Lower leg skin (tissue), 4 donors: ENCODE results near the gene USP17L30. TPM values are rescaled to one million over a fixed set of nuclear protein-coding genes. Genes with fewer than 3 reads are reported as not detected.
"Not testable (repeated sequence)": the region's sequence is repeated elsewhere in the genome, so short reads cannot be mapped to it uniquely, and the experiment has no call there.

ENCODE experiments used
- DNase-seq, 2 donors: peaks; one replicate each; pipeline ENCODE4 v3.0.0-alpha.2; 2019; ENCODE audit warnings: low spot score in 2 of 2
- H3K4me3 ChIP-seq: fragments of 200-600 bp; sonication (generic); 2 replicates; pipeline ENCODE4 v1.5.1; 2017; ENCODE audit warnings: mild to moderate bottlenecking, low read depth; ENCODE audit not compliant: poor library complexity, severe bottlenecking
- WGBS, 2 donors: methylation state at CpG; one replicate each; pipeline ENCODE4 v1.1.5; 2018; 5-methylcytosine and 5-hydroxymethylcytosine counted together
- intact Hi-C: fragments of 100-400 bp; cut with DNase I; formaldehyde crosslinking; loops from one replicate; pipeline ENCODE4 v1.15.0; 2023; ENCODE audit warnings: low total_unique reads
- total RNA-seq, 4 donors: library from RNA; depleted of rRNA; stranded (reverse); fragments of >200 nt; gene quantifications; one replicate each; pipeline ENCODE4 v1.1.0, GENCODE V29; 2016

Gene USP17L30
- not detected for total RNA-seq

- H3K4me3 ChIP-seq, DNase-seq, intact Hi-C loops: not testable (repeated sequence)
- WGBS, 2 donors, result no CpG with 5 or more reads among the region's 15 CpGs
Measured at GRCh38 chr4:9362829-9363228, at the start of gene USP17L30. Gene USP17L30 (plus strand): TSS chr4:9363129. CDS start chr4:9363129, 0 bp downstream.

GRCh38 chr4:9324191-9324590 lies 38.7 kb upstream of the USP17L30 start:
- DNase-seq, intact Hi-C loops, H3K4me3 ChIP-seq: not testable (repeated sequence)
- WGBS, 2 donors, result 74 to 86% methylated on average over 5 to 7 of the region's 13 CpGs

GRCh38 chr4:9324865-9325264 lies 38.1 kb upstream of the USP17L30 start, which contains the start of gene USP17L24:
Gene USP17L24 (plus strand): TSS chr4:9325165. CDS start chr4:9325165, 0 bp downstream.
- no CpG with 5 or more reads among the region's 15 CpGs for WGBS, 2 donors
- DNase-seq, intact Hi-C loops, H3K4me3 ChIP-seq: not testable (repeated sequence)

DNA sequence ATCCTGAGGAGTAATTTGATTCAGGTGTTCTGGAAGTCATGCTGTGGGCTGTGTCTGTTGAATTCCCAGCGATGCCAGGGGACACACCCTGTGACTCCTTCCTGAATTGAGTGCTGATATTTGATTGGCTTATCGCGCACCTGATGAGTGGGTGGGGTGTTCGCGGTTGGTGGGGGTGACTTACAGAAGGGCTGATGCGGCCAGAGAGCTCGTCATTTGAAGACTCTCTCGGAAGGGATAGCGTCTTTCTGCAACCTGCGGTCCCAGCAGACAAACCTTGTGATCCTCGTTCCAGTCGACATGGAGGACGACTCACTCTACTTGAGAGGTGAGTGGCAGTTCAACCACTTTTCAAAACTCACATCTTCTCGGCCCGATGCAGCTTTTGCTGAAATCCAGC lies 33.3 kb upstream of the USP17L30 start, which contains the start of gene USP17L25:
Gene USP17L25, plus strand, starts transcription at position 301 of the 400 bp plus-strand sequence. Its CDS starts 0 bp downstream, at position 301.
- intact Hi-C loops, H3K4me3 ChIP-seq, DNase-seq: not testable (repeated sequence)
- no CpG with 5 or more reads among the region's 15 CpGs for WGBS, 2 donors

GRCh38 chr4:9334358-9334757 lies 28.6 kb upstream of the USP17L30 start, which contains the start of gene USP17L26:
Gene USP17L26 (plus strand): TSS chr4:9334658. CDS start chr4:9334658, 0 bp downstream.
- H3K4me3 ChIP-seq, intact Hi-C loops, DNase-seq: not testable (repeated sequence)
- no CpG with 5 or more reads among the region's 15 CpGs for WGBS, 2 donors

DNA sequence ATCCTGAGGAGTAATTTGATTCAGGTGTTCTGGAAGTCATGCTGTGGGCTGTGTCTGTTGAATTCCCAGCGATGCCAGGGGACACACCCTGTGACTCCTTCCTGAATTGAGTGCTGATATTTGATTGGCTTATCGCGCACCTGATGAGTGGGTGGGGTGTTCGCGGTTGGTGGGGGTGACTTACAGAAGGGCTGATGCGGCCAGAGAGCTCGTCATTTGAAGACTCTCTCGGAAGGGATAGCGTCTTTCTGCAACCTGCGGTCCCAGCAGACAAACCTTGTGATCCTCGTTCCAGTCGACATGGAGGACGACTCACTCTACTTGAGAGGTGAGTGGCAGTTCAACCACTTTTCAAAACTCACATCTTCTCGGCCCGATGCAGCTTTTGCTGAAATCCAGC lies 23.8 kb upstream of the USP17L30 start, which contains the start of gene USP17L5:
Gene USP17L5, plus strand, starts transcription at position 301 of the 400 bp plus-strand sequence. Its CDS starts 0 bp downstream, at position 301.
- intact Hi-C loops, H3K4me3 ChIP-seq: not testable (repeated sequence)
- no CpG with 5 or more reads among the region's 15 CpGs for WGBS, 2 donors

DNA sequence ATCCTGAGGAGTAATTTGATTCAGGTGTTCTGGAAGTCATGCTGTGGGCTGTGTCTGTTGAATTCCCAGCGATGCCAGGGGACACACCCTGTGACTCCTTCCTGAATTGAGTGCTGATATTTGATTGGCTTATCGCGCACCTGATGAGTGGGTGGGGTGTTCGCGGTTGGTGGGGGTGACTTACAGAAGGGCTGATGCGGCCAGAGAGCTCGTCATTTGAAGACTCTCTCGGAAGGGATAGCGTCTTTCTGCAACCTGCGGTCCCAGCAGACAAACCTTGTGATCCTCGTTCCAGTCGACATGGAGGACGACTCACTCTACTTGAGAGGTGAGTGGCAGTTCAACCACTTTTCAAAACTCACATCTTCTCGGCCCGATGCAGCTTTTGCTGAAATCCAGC lies 19.1 kb upstream of the USP17L30 start, which contains the start of gene USP17L27:
Gene USP17L27, plus strand, starts transcription at position 301 of the 400 bp plus-strand sequence. Its CDS starts 0 bp downstream, at position 301.
- WGBS, 2 donors, result no CpG with 5 or more reads among the region's 15 CpGs
- intact Hi-C loops, DNase-seq: not testable (repeated sequence)

More for the DNA sequence above, 23.8 kb upstream of the USP17L30 start, which contains the start of gene USP17L5:
- not testable (repeated sequence) for DNase-seq

GRCh38 chr4:9348593-9348992 lies 14.3 kb upstream of the USP17L30 start, which contains the start of gene USP17L28:
Gene USP17L28 (plus strand): TSS chr4:9348893. CDS start chr4:9348893, 0 bp downstream.
- intact Hi-C loops, H3K4me3 ChIP-seq, DNase-seq: not testable (repeated sequence)
- WGBS, 2 donors, result no CpG with 5 or more reads among the region's 15 CpGs

More for the DNA sequence above, 19.1 kb upstream of the USP17L30 start, which contains the start of gene USP17L27:
- not testable (repeated sequence) for H3K4me3 ChIP-seq

- H3K4me3 ChIP-seq, intact Hi-C loops, DNase-seq: not testable (repeated sequence)
- WGBS, 2 donors, result no CpG with 5 or more reads among the region's 18 CpGs
Measured at GRCh38 chr4:9350866-9351265, 12.1 kb upstream of the USP17L30 start.

DNA sequence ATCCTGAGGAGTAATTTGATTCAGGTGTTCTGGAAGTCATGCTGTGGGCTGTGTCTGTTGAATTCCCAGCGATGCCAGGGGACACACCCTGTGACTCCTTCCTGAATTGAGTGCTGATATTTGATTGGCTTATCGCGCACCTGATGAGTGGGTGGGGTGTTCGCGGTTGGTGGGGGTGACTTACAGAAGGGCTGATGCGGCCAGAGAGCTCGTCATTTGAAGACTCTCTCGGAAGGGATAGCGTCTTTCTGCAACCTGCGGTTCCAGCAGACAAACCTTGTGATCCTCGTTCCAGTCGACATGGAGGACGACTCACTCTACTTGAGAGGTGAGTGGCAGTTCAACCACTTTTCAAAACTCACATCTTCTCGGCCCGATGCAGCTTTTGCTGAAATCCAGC lies 9.6 kb upstream of the USP17L30 start, which contains the start of gene USP17L29:
Gene USP17L29, plus strand, starts transcription at position 301 of the 400 bp plus-strand sequence. Its CDS starts 0 bp downstream, at position 301.
- H3K4me3 ChIP-seq, intact Hi-C loops, DNase-seq: not testable (repeated sequence)
- no CpG with 5 or more reads among the region's 15 CpGs for WGBS, 2 donors

DNA sequence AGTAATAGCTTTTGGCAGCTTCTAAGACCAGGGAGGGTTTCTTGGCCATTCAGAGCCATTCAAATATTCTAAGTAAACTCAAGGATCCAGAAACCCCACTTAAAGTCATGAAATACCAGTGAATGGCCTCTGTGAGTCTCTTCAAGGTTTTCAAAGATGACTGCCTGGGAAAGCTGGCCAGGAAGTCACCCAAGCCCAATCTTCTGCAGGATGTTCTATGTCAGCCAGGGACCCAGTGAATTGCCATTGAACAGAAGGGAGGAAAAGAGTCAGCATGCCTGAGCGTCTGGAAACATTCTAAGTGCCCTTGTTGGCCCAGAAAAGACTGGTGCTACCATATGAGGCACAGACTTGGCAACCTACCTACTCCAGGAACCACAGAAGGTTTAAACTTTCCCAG lies 17.0 kb downstream of the USP17L30 start:
- intact Hi-C loops, H3K4me3 ChIP-seq, DNase-seq: not testable (repeated sequence)
- 0 to 44% methylated on average over 1 of the region's 1 CpG for WGBS, 2 donors

DNA sequence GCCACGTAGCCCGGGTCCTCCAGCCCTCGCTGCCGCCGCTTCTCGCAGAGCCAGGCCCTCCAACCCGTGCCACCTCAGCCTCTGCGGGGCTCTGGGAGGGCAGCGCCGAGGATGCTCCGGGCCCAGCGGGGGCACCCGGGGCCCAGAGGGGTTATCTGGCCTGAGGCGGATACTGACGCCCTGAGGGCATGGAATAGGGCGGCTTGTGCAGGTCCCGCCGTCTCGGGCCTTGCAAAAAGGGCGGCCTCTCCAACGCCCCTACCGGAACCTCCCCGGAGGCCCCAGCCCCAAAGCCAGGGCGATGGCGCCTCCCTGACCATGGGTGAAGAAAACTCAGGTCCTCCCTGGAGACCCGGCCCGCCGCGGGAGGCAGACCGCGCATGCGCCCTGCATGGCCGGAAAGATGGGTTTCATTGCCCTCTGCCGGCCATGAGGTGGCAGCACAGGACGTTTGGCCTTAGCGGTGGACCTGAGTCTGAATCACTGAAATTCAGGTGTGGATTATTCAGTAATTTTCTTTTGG lies 18.1 kb downstream of the USP17L30 start:
- DNase-seq, result not testable (repeated sequence)
- WGBS, 2 donors, result 10 to 38% methylated on average over 6 to 18 of the region's 36 CpGs

More for the DNA sequence above, 18.1 kb downstream of the USP17L30 start:
- H3K4me3 ChIP-seq, intact Hi-C loops: not testable (repeated sequence)
